Tibial nerve (tissue), 4 donors: Measurements from ENCODE around the gene PDX1. TPM values are rescaled to one million over a fixed set of nuclear protein-coding genes. Genes with fewer than 3 reads are reported as not detected.

ENCODE experiments used
- DNase-seq, 2 donors: peaks; one replicate each; pipeline ENCODE4 v3.0.0-alpha.2; 2019; ENCODE audit warnings: low spot score in 2 of 2
- H3K27ac ChIP-seq, 4 donors: fragments of 200-600 bp; sonication (generic) in 3 of 4; one replicate each; pipeline ENCODE4 v1.5.1; 2017 to 2019; ENCODE audit warnings: mild to moderate bottlenecking in 1 of 4
- H3K27me3 ChIP-seq, 2 donors: fragments of 200-600 bp; sonication (generic) in 1 of 2; one replicate each; pipeline versions ENCODE4 v1.5.1 to v1.6.0; 2017 to 2019
- H3K36me3 ChIP-seq, 3 donors: fragments of 200-600 bp; sonication (generic); one replicate each; pipeline ENCODE4 v1.5.1; 2018 to 2019
- H3K4me1 ChIP-seq, 4 donors: fragments of 200-600 bp; sonication (generic) in 3 of 4; one replicate each; pipeline ENCODE4 v1.5.1; 2017 to 2019
- H3K4me3 ChIP-seq, 4 donors: fragments of 200-600 bp; sonication (generic) in 3 of 4; one replicate each; pipeline ENCODE4 v1.5.1; 2017 to 2019; ENCODE audit warnings: mild to moderate bottlenecking in 1 of 4, moderate library complexity in 1 of 4
- H3K9me3 ChIP-seq, 4 donors: fragments of 200-600 bp; sonication (generic) in 3 of 4; one replicate each; pipeline ENCODE4 v1.5.1; 2017 to 2019
- EP300 ChIP-seq, 2 donors: sonication (generic); formaldehyde crosslinking; IDR thresholded peaks; one replicate each; pipeline ENCODE4 v1.6.1; 2017; ENCODE audit warnings: antibody characterized with exemption in 2 of 2, mild to moderate bottlenecking in 1 of 2
- POLR2A ChIP-seq, 2 donors: fragments of 450-650 bp; IDR thresholded peaks; one replicate each; pipeline ENCODE4 v1.6.1; 2017; ENCODE audit warnings: antibody characterized with exemption in 2 of 2, mild to moderate bottlenecking in 2 of 2, moderate library complexity in 2 of 2
- WGBS, 2 donors: methylation state at CpG; one replicate each; pipeline ENCODE4 v1.1.5; 2018; 5-methylcytosine and 5-hydroxymethylcytosine counted together
- total RNA-seq, 4 donors: library from RNA; depleted of rRNA; stranded (reverse); fragments of >200 nt; gene quantifications; one replicate each; pipeline ENCODE4 v1.1.0, GENCODE V29; 2016
- TF ChIP-seq, protein P1 (sequence below), 5 experiments: fragments of 200-600 bp in 3 of 5; fragments of 450-650 bp in 2 of 5; sonication (generic) in 3 of 5; IDR thresholded peaks; one replicate each; pipeline ENCODE4 v1.5.1; 2016 to 2019; ENCODE audit warnings: antibody characterized with exemption in 5 of 5, mild to moderate bottlenecking in 3 of 5, moderate library complexity in 2 of 5

The PDX1 gene
- under 1 TPM in 1 of 4 donors, not detected in 3; 0.30 TPM for total RNA-seq

GRCh38 chr13:27919934-27920676 lies at the start of gene PDX1:
TSS of gene PDX1 (plus strand) at chr13:27920000. CDS start at chr13:27920139, 139 bp downstream.
- Histone ChIP-seq H3K27me3 (peaks cover 0 to 100% of the 10 kb centered on the region in 2 donors), H3K4me3 (peak within 1 kb of the TSS in 3 of 4 donors; percentile 28 to 45 (median 42)), H3K4me1 (peaks cover 0 to 69% (median 37%) of the 10 kb centered on the region in 4 donors), H3K36me3 (no peaks in the 10 kb centered on the region), H3K9me3 (no peaks in the 10 kb centered on the region), H3K27ac (no peak within 1 kb of the TSS)
- TF ChIP-seq POLR2A (IDR thresholded peaks at IDR 0.05) (no peak), EP300 (IDR thresholded peaks at IDR 0.05) (no peak)
- TF ChIP-seq, protein P1, sequence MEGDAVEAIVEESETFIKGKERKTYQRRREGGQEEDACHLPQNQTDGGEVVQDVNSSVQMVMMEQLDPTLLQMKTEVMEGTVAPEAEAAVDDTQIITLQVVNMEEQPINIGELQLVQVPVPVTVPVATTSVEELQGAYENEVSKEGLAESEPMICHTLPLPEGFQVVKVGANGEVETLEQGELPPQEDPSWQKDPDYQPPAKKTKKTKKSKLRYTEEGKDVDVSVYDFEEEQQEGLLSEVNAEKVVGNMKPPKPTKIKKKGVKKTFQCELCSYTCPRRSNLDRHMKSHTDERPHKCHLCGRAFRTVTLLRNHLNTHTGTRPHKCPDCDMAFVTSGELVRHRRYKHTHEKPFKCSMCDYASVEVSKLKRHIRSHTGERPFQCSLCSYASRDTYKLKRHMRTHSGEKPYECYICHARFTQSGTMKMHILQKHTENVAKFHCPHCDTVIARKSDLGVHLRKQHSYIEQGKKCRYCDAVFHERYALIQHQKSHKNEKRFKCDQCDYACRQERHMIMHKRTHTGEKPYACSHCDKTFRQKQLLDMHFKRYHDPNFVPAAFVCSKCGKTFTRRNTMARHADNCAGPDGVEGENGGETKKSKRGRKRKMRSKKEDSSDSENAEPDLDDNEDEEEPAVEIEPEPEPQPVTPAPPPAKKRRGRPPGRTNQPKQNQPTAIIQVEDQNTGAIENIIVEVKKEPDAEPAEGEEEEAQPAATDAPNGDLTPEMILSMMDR (IDR thresholded peaks at IDR 0.05) = no peak
- no peak for DNase-seq
- 1 to 6% methylated on average over 22 to 24 of the region's 76 CpGs for WGBS, 2 donors

- 87 to 89% methylated on average over 5 of the region's 5 CpGs for WGBS, 2 donors
Observed at GRCh38 chr13:27878274-27878673, 41.5 kb upstream of the PDX1 start.

GRCh38 chr13:27889471-27889870 lies 30.3 kb upstream of the PDX1 start:
- H3K9me3 ChIP-seq = peaks cover 0 to 11% (median 0%) of the 10 kb centered on the region in 4 donors
- H3K27ac ChIP-seq = no peak overlapping the region
- no peak for DNase-seq
- TF ChIP-seq EP300 (IDR thresholded peaks at IDR 0.05) = no peak
- TF ChIP-seq, protein P1 (IDR thresholded peaks at IDR 0.05) = no peak
- TF ChIP-seq POLR2A (IDR thresholded peaks at IDR 0.05) = no peak
- H3K27me3 ChIP-seq = peaks cover 0 to 5% of the 10 kb centered on the region in 2 donors
- no peaks in the 10 kb centered on the region for H3K36me3 ChIP-seq
- 31 to 41% methylated on average over 5 of the region's 5 CpGs for WGBS, 2 donors
- H3K4me1 ChIP-seq = no peaks in the 10 kb centered on the region
- no peak overlapping the region for H3K4me3 ChIP-seq

More at GRCh38 chr13:27878274-27878673, 41.5 kb upstream of the PDX1 start:
- Histone ChIP-seq H3K4me1 (no peaks in the 10 kb centered on the region), H3K4me3 (no peak overlapping the region), H3K36me3 (no peaks in the 10 kb centered on the region), H3K27me3 (peaks cover 0 to 21% of the 10 kb centered on the region in 2 donors), H3K9me3 (peaks cover 0 to 9% (median 0%) of the 10 kb centered on the region in 4 donors), H3K27ac (no peak overlapping the region)
- DNase-seq = no peak
- TF ChIP-seq, protein P1 (IDR thresholded peaks at IDR 0.05) = no peak
- TF ChIP-seq EP300 (IDR thresholded peaks at IDR 0.05) (no peak), POLR2A (IDR thresholded peaks at IDR 0.05) (no peak)

DNA sequence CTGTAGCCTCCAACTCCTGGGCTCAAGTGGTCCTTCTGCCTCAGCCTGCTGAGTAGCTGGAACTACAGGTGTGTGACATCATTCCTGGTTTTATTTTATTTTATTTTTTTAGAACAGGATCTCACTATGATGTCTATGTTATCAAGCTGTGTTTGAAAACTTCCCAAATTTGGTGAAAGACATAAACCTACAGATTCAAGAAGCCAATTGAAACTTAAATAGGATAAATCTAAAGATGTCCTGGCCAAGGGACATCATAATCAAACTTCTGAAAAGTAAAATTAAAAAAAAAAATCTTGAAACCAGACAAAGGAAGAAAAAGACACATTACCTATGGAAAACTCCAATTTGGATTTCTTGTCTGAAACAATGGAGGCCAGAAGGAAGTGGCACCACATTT lies 23.1 kb upstream of the PDX1 start:
- no peaks in the 10 kb centered on the region for H3K27me3 ChIP-seq
- peaks cover 0 to 15% (median 0%) of the 10 kb centered on the region in 4 donors for H3K9me3 ChIP-seq
- H3K27ac ChIP-seq = no peak overlapping the region
- H3K36me3 ChIP-seq = no peaks in the 10 kb centered on the region
- TF ChIP-seq, protein P1 (IDR thresholded peaks at IDR 0.05) = no peak
- TF ChIP-seq EP300 (IDR thresholded peaks at IDR 0.05) (no peak), POLR2A (IDR thresholded peaks at IDR 0.05) (no peak)
- no peaks in the 10 kb centered on the region for H3K4me1 ChIP-seq
- H3K4me3 ChIP-seq = no peak overlapping the region
- no peak for DNase-seq

GRCh38 chr13:27904719-27905118 lies 15.1 kb upstream of the PDX1 start:
- 96% methylated on average over 3 of the region's 3 CpGs for WGBS, 2 donors
- Histone ChIP-seq H3K36me3 (no peaks in the 10 kb centered on the region), H3K9me3 (no peaks in the 10 kb centered on the region), H3K4me3 (no peak overlapping the region), H3K4me1 (no peaks in the 10 kb centered on the region), H3K27me3 (peaks cover 0 to 33% of the 10 kb centered on the region in 2 donors), H3K27ac (no peak overlapping the region)
- TF ChIP-seq EP300 (IDR thresholded peaks at IDR 0.05) (no peak), POLR2A (IDR thresholded peaks at IDR 0.05) (no peak)
- TF ChIP-seq, protein P1 (IDR thresholded peaks at IDR 0.05) = no peak
- DNase-seq = no peak
